ENCODE results near the gene SH3BGRL3.
"Not testable (repeated sequence)": the region's sequence is repeated elsewhere in the genome, so short reads cannot be mapped to it uniquely, and the experiment has no call there.

SH3BGRL3 gene

DNA sequence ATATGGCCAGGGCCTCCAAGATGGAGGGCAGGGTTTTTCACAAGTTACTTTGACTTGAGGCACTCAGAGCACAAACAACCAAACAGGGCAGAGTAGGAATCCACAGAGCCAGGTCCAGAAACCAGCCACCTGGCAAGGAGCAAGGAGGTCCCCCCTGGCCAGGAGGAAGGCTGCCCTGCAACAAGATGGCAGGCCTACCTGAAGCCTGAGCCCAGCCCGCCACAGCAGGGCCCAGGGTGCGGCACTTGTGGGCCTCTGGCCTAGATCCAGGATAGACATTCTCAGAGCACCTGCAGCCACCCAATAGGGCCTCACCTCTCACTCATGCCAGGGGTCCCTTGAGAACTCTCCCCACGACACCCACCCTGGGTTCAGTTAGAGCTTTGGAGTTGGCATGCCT, 11.5 kb downstream of the SH3BGRL3 start:
- peaks cover 22% of the 10 kb centered on the region for H3K4me1 ChIP-seq (ENCODE audit: insufficient read depth, insufficient read length)

GRCh38 chr1:26291939-26292338, 12.1 kb downstream of the SH3BGRL3 start:
- no peak for DNase-seq (ENCODE audit: low read depth, low spot score)
- no peak overlapping the region for H3K9ac ChIP-seq (ENCODE audit: insufficient read length, low read depth)
- H3K9me3 ChIP-seq (ENCODE audit: insufficient read depth, low read length): no peaks in the 10 kb centered on the region
- no peak overlapping the region for H3K4me3 ChIP-seq (ENCODE audit: insufficient read length, low read depth)
- no peaks in the 10 kb centered on the region for H3K27me3 ChIP-seq (ENCODE audit: insufficient read depth, insufficient read length)
- H3K4me1 ChIP-seq (ENCODE audit: insufficient read depth, insufficient read length): peaks cover 22% of the 10 kb centered on the region
- no peak for TF ChIP-seq SUZ12 (IDR thresholded peaks at IDR 0.05; ENCODE audit: extremely low read depth, insufficient read depth, insufficient read length)
- no peak for TF ChIP-seq YY1 (IDR thresholded peaks at IDR 0.05; ENCODE audit: insufficient read depth, insufficient read length)
- TF ChIP-seq ZNF274 (IDR thresholded peaks at IDR 0.05; ENCODE audit: low read depth, low read length): no peak
- H3K36me3 ChIP-seq (ENCODE audit: insufficient read depth, insufficient read length, low read length): peaks cover 37% of the 10 kb centered on the region

More for the DNA sequence above, 11.5 kb downstream of the SH3BGRL3 start:
- Histone ChIP-seq H3K9ac (ENCODE audit: insufficient read length, low read depth) (no peak overlapping the region), H3K9me3 (ENCODE audit: insufficient read depth, low read length) (no peaks in the 10 kb centered on the region), H3K27me3 (ENCODE audit: insufficient read depth, insufficient read length) (no peaks in the 10 kb centered on the region), H3K36me3 (ENCODE audit: insufficient read depth, insufficient read length, low read length) (peaks cover 32% of the 10 kb centered on the region), H3K4me3 (ENCODE audit: insufficient read length, low read depth) (no peak overlapping the region)
- TF ChIP-seq ZNF274 (IDR thresholded peaks at IDR 0.05; ENCODE audit: low read depth, low read length) (no peak), YY1 (IDR thresholded peaks at IDR 0.05; ENCODE audit: insufficient read depth, insufficient read length) (no peak), SUZ12 (IDR thresholded peaks at IDR 0.05; ENCODE audit: extremely low read depth, insufficient read depth, insufficient read length) (no peak)
- DNase-seq (ENCODE audit: low read depth, low spot score): no peak

DNA sequence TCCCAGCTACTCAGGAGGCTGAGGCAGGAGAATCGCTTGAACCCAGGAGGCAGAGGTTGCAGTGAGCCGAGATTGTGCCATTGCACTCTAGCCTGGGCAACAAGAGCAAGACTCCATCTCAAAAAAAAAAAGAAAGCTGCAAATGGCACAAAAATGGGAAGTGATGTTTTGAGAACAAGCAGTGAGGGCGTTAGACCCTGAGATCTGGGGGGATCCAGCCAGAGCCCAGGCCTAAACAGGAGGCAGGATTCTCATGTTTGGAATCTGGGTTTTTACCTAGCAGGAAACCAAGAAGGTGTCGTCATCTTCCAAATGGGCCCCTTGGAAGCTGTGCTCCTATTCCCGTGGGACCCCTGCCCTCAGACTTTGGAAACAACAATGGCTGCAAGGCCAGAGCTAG, 12.8 kb downstream of the SH3BGRL3 start:
- not testable (repeated sequence) for DNase-seq (ENCODE audit: low read depth, low spot score); H3K9ac ChIP-seq (ENCODE audit: insufficient read length, low read depth); H3K4me3 ChIP-seq (ENCODE audit: insufficient read length, low read depth); H3K9me3 ChIP-seq (ENCODE audit: insufficient read depth, low read length); H3K27me3 ChIP-seq (ENCODE audit: insufficient read depth, insufficient read length)
- H3K4me1 ChIP-seq (ENCODE audit: insufficient read depth, insufficient read length): peaks cover 22% of the 10 kb centered on the region
- peaks cover 45% of the 10 kb centered on the region for H3K36me3 ChIP-seq (ENCODE audit: insufficient read depth, insufficient read length, low read length)

DNA sequence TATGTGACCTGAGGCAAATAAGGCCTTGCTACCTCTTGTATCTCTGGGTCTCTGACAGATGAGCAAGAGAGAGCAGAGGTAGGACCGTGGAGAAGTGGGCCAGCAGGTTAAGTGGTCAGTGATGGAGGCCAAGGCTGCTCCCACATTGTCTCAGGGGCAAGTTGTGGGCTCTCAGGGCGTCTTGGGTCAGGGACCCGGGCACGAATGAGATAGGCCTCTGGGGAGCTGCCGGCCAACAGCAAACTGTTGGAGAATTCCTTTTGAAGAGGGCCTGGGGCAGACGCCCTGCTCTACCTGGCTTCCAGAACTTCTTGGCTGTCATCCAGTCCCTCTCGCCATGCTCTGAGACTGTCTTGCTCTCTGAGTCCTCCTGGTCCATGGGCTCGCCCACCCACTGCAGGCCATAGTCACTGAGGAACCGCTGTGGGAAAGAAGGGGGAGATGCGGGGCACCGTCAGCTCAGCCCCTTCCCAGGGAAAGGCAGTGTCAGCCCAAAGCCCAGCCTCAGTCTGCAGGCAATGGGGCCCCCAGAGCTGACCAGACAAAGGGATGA, 14.1 kb downstream of the SH3BGRL3 start:
- no peak for DNase-seq (ENCODE audit: low read depth, low spot score)
- no peak overlapping the region for H3K4me3 ChIP-seq (ENCODE audit: insufficient read length, low read depth)
- H3K4me1 ChIP-seq (ENCODE audit: insufficient read depth, insufficient read length): peaks cover 21% of the 10 kb centered on the region
- no peak overlapping the region for H3K9ac ChIP-seq (ENCODE audit: insufficient read length, low read depth)
- H3K9me3 ChIP-seq (ENCODE audit: insufficient read depth, low read length): no peaks in the 10 kb centered on the region
- TF ChIP-seq ZNF274 (IDR thresholded peaks at IDR 0.05; ENCODE audit: low read depth, low read length): no peak
- TF ChIP-seq SUZ12 (IDR thresholded peaks at IDR 0.05; ENCODE audit: extremely low read depth, insufficient read depth, insufficient read length): no peak
- no peak for TF ChIP-seq YY1 (IDR thresholded peaks at IDR 0.05; ENCODE audit: insufficient read depth, insufficient read length)
- H3K27me3 ChIP-seq (ENCODE audit: insufficient read depth, insufficient read length): no peaks in the 10 kb centered on the region
- peaks cover 48% of the 10 kb centered on the region for H3K36me3 ChIP-seq (ENCODE audit: insufficient read depth, insufficient read length, low read length)

GRCh38 chr1:26295194-26296138, 15.6 kb downstream of the SH3BGRL3 start:
- DNase-seq (ENCODE audit: low read depth, low spot score): no peak
- Histone ChIP-seq H3K27me3 (ENCODE audit: insufficient read depth, insufficient read length) (no peaks in the 10 kb centered on the region), H3K4me3 (ENCODE audit: insufficient read length, low read depth) (no peak overlapping the region), H3K36me3 (ENCODE audit: insufficient read depth, insufficient read length, low read length) (peaks cover 43% of the 10 kb centered on the region), H3K9me3 (ENCODE audit: insufficient read depth, low read length) (no peaks in the 10 kb centered on the region), H3K9ac (ENCODE audit: insufficient read length, low read depth) (no peak overlapping the region), H3K4me1 (ENCODE audit: insufficient read depth, insufficient read length) (peaks cover 9% of the 10 kb centered on the region)
- TF ChIP-seq SUZ12 (IDR thresholded peaks at IDR 0.05; ENCODE audit: extremely low read depth, insufficient read depth, insufficient read length) (no peak), YY1 (IDR thresholded peaks at IDR 0.05; ENCODE audit: insufficient read depth, insufficient read length) (no peak), ZNF274 (IDR thresholded peaks at IDR 0.05; ENCODE audit: low read depth, low read length) (no peak)

GRCh38 chr1:26296340-26297056, 16.6 kb downstream of the SH3BGRL3 start:
- peaks cover 51% of the 10 kb centered on the region for H3K36me3 ChIP-seq (ENCODE audit: insufficient read depth, insufficient read length, low read length)
- no peak overlapping the region for H3K9ac ChIP-seq (ENCODE audit: insufficient read length, low read depth)
- no peaks in the 10 kb centered on the region for H3K9me3 ChIP-seq (ENCODE audit: insufficient read depth, low read length)
- TF ChIP-seq ZNF274 (IDR thresholded peaks at IDR 0.05; ENCODE audit: low read depth, low read length): no peak
- no peak for TF ChIP-seq SUZ12 (IDR thresholded peaks at IDR 0.05; ENCODE audit: extremely low read depth, insufficient read depth, insufficient read length)
- TF ChIP-seq YY1 (IDR thresholded peaks at IDR 0.05; ENCODE audit: insufficient read depth, insufficient read length): no peak
- H3K4me1 ChIP-seq (ENCODE audit: insufficient read depth, insufficient read length): peaks cover 2% of the 10 kb centered on the region
- no peak for DNase-seq (ENCODE audit: low read depth, low spot score)
- no peaks in the 10 kb centered on the region for H3K27me3 ChIP-seq (ENCODE audit: insufficient read depth, insufficient read length)
- H3K4me3 ChIP-seq (ENCODE audit: insufficient read length, low read depth): no peak overlapping the region
